Measurements from ENCODE around the gene ZBTB20. TPM values are rescaled to one million over a fixed set of nuclear protein-coding genes. Genes with fewer than 3 reads are reported as not detected.
A peak's percentile ranks its signal among the peaks of the same experiment; 100 is the strongest.

The ZBTB20 gene
- total RNA-seq, 1 donor from 2014 or later = 21.4 TPM

- Histone ChIP-seq H2AFZ (ENCODE audit: low read depth, low read length) (no peak overlapping the region), H3K9me3 (ENCODE audit: insufficient read depth, low read depth, low read length) (no peaks in the 10 kb centered on the region), H3K4me1 (ENCODE audit: insufficient read depth, low read length) (no peaks in the 10 kb centered on the region), H3K4me2 (ENCODE audit: low read length) (no peak overlapping the region), H3K36me3 (ENCODE audit: insufficient read depth, low read length) (no peaks in the 10 kb centered on the region), H3K27me3 (ENCODE audit: insufficient read depth, low read length) (no peaks in the 10 kb centered on the region), H3K9ac (ENCODE audit: low read length) (no peak overlapping the region), H4K20me1 (ENCODE audit: insufficient read depth, low read length) (no peaks in the 10 kb centered on the region), H3K27ac (ENCODE audit: low read depth, low read length) (no peak overlapping the region), H3K79me2 (ENCODE audit: insufficient read depth, low read length) (no peaks in the 10 kb centered on the region), H3K4me3 (ENCODE audit: insufficient read depth, low read depth, low read length) (no peak overlapping the region)
- Mint-ChIP-seq H3K4me3 (ENCODE audit: unreplicated experiment) (no peak overlapping the region), H3K9me3 (ENCODE audit: unreplicated experiment) (no peaks in the 10 kb centered on the region), H3K4me1 (ENCODE audit: low read depth, unreplicated experiment) (peaks cover 9% of the 10 kb centered on the region), H3K27ac (ENCODE audit: unreplicated experiment) (no peak overlapping the region), H3K36me3 (ENCODE audit: low read depth, unreplicated experiment) (no peaks in the 10 kb centered on the region), H3K27me3 (ENCODE audit: low read depth, unreplicated experiment) (no peaks in the 10 kb centered on the region)
- peak; percentile 15 for DNase-seq (ENCODE audit: low read depth)
- TF ChIP-seq, protein P1, sequence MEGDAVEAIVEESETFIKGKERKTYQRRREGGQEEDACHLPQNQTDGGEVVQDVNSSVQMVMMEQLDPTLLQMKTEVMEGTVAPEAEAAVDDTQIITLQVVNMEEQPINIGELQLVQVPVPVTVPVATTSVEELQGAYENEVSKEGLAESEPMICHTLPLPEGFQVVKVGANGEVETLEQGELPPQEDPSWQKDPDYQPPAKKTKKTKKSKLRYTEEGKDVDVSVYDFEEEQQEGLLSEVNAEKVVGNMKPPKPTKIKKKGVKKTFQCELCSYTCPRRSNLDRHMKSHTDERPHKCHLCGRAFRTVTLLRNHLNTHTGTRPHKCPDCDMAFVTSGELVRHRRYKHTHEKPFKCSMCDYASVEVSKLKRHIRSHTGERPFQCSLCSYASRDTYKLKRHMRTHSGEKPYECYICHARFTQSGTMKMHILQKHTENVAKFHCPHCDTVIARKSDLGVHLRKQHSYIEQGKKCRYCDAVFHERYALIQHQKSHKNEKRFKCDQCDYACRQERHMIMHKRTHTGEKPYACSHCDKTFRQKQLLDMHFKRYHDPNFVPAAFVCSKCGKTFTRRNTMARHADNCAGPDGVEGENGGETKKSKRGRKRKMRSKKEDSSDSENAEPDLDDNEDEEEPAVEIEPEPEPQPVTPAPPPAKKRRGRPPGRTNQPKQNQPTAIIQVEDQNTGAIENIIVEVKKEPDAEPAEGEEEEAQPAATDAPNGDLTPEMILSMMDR (IDR thresholded peaks at IDR 0.05; ENCODE audit: insufficient read depth, low read depth, low read length) = no peak
- TF ChIP-seq EZH2 (IDR thresholded peaks at IDR 0.05; ENCODE audit: insufficient read depth, low read length) = no peak
- peak; percentile 20 for FAIRE-seq
Measured at GRCh38 chr3:115164374-115165221, 17.5 kb upstream of the ZBTB20 start.

DNA sequence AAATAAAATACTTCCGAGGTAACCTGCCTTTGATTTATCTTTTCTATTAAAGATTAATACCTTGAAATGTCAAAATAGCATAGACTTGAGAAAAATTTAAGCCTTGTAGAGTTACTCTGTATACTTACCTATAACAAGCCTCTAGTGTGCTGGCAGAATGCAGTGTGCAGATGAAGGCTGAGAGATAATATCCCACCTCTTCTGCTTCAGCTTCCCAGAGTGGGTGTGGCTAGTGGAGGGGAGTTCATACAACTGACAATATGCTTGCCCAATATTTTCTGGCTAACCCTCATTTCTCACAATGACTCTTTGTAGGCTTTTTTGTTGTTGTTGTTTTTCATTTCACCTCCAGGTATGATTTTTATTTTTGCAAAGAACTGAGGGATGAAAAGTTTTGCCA is 15.7 kb upstream of the ZBTB20 start:
- Mint-ChIP-seq H3K4me1 (ENCODE audit: low read depth, unreplicated experiment) (peaks cover 9% of the 10 kb centered on the region), H3K4me3 (ENCODE audit: unreplicated experiment) (no peak overlapping the region), H3K9me3 (ENCODE audit: unreplicated experiment) (peaks cover 9% of the 10 kb centered on the region), H3K36me3 (ENCODE audit: low read depth, unreplicated experiment) (no peaks in the 10 kb centered on the region), H3K27ac (ENCODE audit: unreplicated experiment) (no peak overlapping the region), H3K27me3 (ENCODE audit: low read depth, unreplicated experiment) (no peaks in the 10 kb centered on the region)
- DNase-seq (ENCODE audit: low read depth) (no peak), FAIRE-seq (no peak)
- Histone ChIP-seq H3K27me3 (ENCODE audit: insufficient read depth, low read length) (no peaks in the 10 kb centered on the region), H2AFZ (ENCODE audit: low read depth, low read length) (no peak overlapping the region), H3K36me3 (ENCODE audit: insufficient read depth, low read length) (no peaks in the 10 kb centered on the region), H3K4me3 (ENCODE audit: insufficient read depth, low read depth, low read length) (no peak overlapping the region), H3K27ac (ENCODE audit: low read depth, low read length) (no peak overlapping the region), H3K9me3 (ENCODE audit: insufficient read depth, low read depth, low read length) (no peaks in the 10 kb centered on the region), H3K79me2 (ENCODE audit: insufficient read depth, low read length) (no peaks in the 10 kb centered on the region), H4K20me1 (ENCODE audit: insufficient read depth, low read length) (no peaks in the 10 kb centered on the region), H3K9ac (ENCODE audit: low read length) (no peak overlapping the region), H3K4me2 (ENCODE audit: low read length) (no peak overlapping the region), H3K4me1 (ENCODE audit: insufficient read depth, low read length) (no peaks in the 10 kb centered on the region)
- TF ChIP-seq, protein P1 (IDR thresholded peaks at IDR 0.05; ENCODE audit: insufficient read depth, low read depth, low read length) = no peak
- TF ChIP-seq EZH2 (IDR thresholded peaks at IDR 0.05; ENCODE audit: insufficient read depth, low read length) = no peak

- H3K9me3 Mint-ChIP-seq (ENCODE audit: unreplicated experiment) = peaks cover 14% of the 10 kb centered on the region
- FAIRE-seq = no peak
- no peak for DNase-seq (ENCODE audit: low read depth)
- Histone ChIP-seq H3K4me2 (ENCODE audit: low read length) (no peak overlapping the region), H3K9ac (ENCODE audit: low read length) (no peak overlapping the region), H4K20me1 (ENCODE audit: insufficient read depth, low read length) (no peaks in the 10 kb centered on the region), H3K27me3 (ENCODE audit: insufficient read depth, low read length) (no peaks in the 10 kb centered on the region), H3K79me2 (ENCODE audit: insufficient read depth, low read length) (no peaks in the 10 kb centered on the region), H2AFZ (ENCODE audit: low read depth, low read length) (no peak overlapping the region), H3K4me3 (ENCODE audit: insufficient read depth, low read depth, low read length) (no peak overlapping the region), H3K4me1 (ENCODE audit: insufficient read depth, low read length) (no peaks in the 10 kb centered on the region), H3K9me3 (ENCODE audit: insufficient read depth, low read depth, low read length) (peaks cover 3% of the 10 kb centered on the region), H3K36me3 (ENCODE audit: insufficient read depth, low read length) (no peaks in the 10 kb centered on the region), H3K27ac (ENCODE audit: low read depth, low read length) (no peak overlapping the region)
- no peak overlapping the region for H3K27ac Mint-ChIP-seq (ENCODE audit: unreplicated experiment)
- peaks cover 9% of the 10 kb centered on the region for H3K4me1 Mint-ChIP-seq (ENCODE audit: low read depth, unreplicated experiment)
- H3K36me3 Mint-ChIP-seq (ENCODE audit: low read depth, unreplicated experiment) = peaks cover 3% of the 10 kb centered on the region
- TF ChIP-seq EZH2 (IDR thresholded peaks at IDR 0.05; ENCODE audit: insufficient read depth, low read length) = no peak
- TF ChIP-seq, protein P1 (IDR thresholded peaks at IDR 0.05; ENCODE audit: insufficient read depth, low read depth, low read length) = no peak
- no peak overlapping the region for H3K4me3 Mint-ChIP-seq (ENCODE audit: unreplicated experiment)
- no peaks in the 10 kb centered on the region for H3K27me3 Mint-ChIP-seq (ENCODE audit: low read depth, unreplicated experiment)
Measured at GRCh38 chr3:115161866-115162265, 14.8 kb upstream of the ZBTB20 start.
